Measurements from ENCODE around the gene IL31RA.

DNA sequence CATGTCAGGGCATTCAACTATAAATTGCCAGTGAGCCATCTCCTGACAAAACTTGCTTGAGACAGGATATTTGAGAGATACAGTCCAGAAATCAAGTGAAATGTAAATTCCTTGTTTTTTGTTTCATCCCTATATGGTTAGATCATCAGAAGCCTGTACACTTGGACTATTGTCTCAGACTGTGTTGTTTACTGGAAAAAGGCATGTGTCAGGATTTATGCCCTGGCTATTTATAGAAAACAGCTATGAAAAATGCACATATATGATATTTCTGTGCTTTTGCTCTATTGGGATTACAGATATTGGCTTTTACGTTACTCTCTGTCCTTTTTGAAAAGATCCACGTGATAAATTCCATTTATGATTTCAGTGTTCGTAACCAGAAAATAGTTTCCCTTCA is 44.2 kb downstream of the IL31RA start:
- TF ChIP-seq, protein P1, sequence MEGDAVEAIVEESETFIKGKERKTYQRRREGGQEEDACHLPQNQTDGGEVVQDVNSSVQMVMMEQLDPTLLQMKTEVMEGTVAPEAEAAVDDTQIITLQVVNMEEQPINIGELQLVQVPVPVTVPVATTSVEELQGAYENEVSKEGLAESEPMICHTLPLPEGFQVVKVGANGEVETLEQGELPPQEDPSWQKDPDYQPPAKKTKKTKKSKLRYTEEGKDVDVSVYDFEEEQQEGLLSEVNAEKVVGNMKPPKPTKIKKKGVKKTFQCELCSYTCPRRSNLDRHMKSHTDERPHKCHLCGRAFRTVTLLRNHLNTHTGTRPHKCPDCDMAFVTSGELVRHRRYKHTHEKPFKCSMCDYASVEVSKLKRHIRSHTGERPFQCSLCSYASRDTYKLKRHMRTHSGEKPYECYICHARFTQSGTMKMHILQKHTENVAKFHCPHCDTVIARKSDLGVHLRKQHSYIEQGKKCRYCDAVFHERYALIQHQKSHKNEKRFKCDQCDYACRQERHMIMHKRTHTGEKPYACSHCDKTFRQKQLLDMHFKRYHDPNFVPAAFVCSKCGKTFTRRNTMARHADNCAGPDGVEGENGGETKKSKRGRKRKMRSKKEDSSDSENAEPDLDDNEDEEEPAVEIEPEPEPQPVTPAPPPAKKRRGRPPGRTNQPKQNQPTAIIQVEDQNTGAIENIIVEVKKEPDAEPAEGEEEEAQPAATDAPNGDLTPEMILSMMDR (IDR thresholded peaks at IDR 0.05; ENCODE audit: low read length) = no peak
- no peak for TF ChIP-seq EZH2 (optimal IDR thresholded peaks at IDR 0.05; ENCODE audit: low read depth, low read length)

Data from MM.1S (cell line).